ENCODE measurements around the gene PLIN4.

The PLIN4 gene

GRCh38 chr19:4504891-4505569, 13.3 kb downstream of the PLIN4 start:
- DNase-seq = no peak

DNA sequence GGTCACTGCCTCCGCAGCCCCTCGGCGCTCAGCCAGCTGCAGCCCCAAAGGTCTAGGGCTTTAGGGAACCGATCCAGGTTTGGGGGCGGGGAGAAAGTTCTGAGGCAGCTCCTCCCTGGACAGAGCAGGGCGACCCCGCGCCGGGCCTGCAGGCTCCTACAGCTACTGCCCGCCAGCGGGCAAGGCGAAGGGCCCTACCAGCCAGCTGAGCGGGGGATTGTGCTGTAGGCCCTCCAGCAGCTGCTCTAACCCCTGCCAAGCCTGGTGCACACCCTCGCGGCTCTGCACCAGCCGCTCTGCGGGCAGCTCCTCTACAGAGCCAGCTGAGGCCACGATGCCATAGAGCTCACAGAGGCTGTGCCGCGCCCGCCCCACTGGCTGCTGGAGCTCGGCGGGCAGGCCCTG, 14.0 kb downstream of the PLIN4 start:
- no peak for DNase-seq

DNA sequence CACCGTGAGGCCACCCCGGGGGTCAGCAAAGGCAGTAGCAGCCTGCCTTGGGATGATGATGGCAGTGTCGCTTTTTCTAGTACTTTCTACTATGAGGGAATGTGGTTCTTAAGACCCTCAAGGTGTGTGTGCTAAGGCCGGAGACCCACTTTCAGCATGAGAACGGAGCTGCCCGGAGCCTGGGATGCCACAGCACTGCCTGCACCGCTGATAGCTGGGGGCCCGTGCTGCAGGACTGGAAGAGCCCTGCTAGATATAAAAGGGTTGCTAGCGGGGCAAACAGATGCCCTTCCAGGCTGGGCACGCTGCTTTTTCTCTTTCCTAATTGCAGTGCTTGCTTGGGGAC, 14.5 kb downstream of the PLIN4 start:
- DNase-seq = no peak

DNA sequence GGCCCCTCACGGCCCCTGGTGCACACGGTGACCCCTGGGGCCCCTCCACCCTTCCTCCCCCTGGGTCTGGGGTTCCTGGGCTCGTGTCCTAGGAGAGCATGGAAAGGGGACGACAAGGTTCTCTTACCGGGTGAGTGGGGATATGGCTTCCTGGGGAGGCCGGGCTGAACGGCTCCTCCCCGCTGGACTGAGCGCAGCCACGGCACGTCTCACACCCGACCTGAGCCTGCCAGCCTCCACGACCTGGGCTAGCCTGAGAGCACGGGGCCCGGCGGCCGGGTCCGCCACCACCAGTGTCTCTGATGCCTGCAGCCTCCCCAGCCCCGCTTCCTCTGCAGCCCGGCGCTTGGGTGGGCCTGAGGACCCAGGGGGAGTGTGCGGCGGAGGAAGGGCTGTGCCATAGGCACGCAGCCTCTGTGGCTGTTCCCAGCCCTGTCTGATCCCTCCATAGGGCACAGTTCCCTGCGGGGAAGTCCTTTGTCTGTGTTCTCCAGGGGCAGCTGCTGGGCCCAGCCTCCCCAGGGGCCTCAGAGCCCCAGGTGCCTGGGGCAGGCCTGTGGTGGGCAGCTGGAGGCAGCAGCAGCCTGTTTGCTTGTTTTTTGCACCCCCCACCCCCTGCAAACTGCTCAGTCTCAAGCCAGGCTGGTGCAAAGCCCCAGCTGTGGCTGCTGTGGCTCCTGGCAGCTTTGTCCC, 15.0 kb downstream of the PLIN4 start:
- no peak for DNase-seq

- no peak for DNase-seq
Observed at GRCh38 chr19:4502282-4503131, 15.8 kb downstream of the PLIN4 start.

GRCh38 chr19:4501691-4502090, 16.6 kb downstream of the PLIN4 start:
- DNase-seq = no peak

DNA sequence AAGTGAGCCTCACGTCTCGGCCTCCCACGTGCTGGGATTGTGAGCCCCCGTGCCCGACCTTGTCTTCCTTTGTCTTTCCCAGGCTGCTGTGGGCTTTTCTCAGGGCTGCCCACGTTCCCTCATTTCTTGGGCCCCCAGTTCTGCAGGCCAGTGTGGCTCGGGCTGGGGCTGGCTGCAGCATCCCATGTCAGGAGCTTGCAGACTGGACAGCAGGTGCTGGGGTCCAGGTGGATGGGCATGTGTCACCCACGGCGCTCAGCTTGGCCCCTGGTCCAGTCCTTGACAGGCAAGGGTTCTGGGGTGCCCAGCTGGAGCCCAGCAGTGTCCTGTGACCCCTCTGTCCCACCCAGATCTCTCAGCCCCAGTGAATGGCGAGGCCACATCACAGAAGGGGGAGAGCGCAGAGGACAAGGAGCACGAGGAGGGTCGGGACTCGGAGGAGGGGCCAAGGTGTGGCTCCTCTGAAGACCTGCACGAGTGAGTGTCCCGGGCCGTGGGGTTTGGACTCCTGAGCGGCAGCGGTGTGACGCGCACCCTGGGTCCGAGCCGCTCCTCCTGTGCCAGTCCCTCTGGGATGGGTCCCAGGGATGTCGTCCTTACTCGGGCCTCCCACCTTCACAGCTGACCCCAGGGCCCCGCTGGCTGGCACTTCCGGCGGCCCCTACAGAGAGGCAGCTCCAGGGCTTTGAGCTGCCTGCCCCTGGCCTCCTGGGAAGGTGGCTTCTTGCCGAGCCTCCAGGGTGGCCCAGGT, 17.3 kb downstream of the PLIN4 start:
- DNase-seq = no peak

DNA sequence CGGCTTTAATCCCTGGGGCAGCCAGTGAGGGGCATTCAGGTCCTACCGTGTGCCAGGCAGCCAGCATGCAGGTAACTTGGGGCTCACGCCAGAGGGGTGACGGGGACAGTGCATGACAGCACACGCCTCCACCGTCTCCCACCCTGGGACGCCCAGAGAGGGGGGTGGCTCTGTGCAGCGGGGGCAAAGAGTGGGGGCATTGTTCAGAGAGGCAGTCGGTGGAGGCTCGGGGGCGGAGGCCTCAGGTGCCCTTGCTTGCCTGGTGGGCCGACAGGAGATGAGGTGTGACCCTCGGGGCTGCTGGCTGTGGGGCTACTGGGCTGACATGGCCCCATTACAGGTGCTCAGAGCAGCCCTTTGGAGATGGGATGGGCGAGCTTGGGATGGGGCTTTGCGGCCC, 18.4 kb downstream of the PLIN4 start:
- DNase-seq = no peak

DNA sequence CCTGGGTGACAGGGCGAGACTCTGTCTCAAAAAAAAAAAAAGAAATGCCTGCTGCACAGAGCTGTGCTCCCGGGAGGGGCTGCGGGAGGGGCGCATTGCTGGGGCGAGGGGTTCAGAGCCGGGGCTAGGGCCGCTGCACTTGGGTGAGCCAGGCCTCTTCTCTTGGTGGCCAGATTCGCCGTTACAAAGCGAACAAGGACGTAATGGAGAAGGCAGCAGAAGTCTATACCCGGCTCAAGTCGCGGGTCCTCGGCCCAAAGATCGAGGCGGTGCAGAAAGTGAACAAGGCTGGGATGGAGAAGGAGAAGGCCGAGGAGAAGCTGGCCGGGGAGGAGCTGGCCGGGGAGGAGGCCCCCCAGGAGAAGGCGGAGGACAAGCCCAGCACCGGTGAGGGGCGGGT, 19.0 kb downstream of the PLIN4 start:
- no peak for DNase-seq

DNA sequence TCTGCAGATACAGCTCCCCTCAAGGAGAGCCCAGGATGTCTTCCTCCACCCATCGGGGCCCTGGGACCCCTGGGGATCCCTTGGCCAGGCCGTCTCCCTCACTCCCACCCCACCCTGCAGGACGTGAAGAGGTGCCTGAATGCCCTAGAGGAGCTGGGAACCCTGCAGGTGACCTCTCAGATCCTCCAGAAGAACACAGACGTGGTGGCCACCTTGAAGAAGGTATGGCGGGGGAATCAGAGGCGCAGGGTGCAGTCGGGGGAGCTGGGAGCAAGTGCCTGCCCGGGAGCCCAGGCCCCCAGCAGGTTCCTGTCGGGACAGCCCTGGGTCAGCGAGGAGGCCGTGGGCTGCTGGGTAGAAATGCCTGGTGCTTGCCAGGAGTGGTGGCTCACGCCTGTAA, 19.6 kb downstream of the PLIN4 start:
- DNase-seq = no peak

- DNase-seq = no peak
Observed at GRCh38 chr19:4497770-4498389, 20.4 kb downstream of the PLIN4 start.

DNA sequence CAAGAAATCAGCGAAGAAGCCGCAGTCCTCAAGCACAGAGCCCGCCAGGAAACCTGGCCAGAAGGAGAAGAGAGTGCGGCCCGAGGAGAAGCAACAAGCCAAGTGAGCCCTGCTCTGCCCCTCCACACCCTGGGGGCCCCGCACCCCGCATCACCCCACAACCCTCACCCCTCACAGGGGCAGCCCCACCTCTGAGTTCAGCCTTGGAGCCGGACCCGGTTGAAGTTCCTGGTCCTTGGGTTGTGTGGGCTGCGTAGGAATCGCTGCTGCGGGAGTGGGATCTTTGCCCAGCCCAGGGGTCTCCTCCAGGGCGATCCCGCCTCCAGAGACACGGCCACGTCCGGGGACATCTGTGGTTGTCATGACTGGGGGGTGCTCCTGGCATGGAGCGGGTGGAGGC, 22.0 kb downstream of the PLIN4 start:
- DNase-seq = no peak

DNA sequence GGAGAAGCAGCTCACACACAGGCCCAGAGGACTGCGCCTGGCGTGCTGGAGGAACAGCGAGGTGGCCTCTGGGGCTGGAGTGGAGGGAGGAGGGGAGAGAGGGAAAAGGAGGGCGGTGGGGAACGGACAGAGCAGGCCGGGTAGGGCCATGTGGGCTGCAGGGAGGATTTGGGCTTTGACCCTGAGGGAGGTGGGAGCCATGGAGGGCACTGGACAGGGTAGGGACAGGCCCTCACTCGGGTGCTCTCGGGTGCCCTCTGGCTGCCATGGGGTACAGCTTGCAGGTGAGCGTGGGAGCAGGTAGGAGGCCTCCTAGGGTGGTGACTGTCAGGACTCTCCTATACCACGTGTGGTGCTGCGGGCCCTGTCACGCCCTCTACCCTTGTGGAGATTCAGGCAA, 22.8 kb downstream of the PLIN4 start:
- no peak for DNase-seq

- no peak for DNase-seq
Observed at GRCh38 chr19:4494691-4495064, 23.6 kb downstream of the PLIN4 start.

DNA sequence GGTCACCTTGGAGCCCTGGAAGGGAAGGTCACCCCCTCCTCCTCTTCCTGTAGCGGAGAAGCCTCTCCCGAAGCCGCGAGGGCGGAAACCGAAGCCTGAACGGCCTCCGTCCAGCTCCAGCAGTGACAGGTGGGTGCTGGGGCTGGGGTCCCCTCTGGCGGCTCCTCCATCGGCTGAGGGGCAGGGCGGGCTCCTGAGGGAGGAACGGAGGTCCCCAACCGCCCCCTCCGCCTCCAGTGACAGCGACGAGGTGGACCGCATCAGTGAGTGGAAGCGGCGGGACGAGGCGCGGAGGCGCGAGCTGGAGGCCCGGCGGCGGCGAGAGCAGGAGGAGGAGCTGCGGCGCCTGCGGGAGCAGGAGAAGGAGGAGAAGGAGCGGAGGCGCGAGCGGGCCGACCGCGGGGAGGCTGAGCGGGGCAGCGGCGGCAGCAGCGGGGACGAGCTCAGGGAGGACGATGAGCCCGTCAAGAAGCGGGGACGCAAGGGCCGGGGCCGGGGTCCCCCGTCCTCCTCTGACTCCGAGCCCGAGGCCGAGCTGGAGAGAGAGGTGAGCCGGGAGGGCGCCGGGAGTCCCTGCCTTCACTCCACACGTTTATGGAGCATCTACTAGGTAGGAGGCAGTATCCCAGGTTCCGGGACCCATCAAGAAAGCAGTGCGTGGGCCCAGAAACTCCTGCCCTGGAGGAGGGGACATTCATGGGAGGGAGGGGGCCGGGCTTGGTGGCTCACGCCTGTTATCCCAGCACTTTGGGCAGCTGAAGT, 24.2 kb downstream of the PLIN4 start:
- DNase-seq = no peak

GRCh38 chr19:4493104-4493928, 25.0 kb downstream of the PLIN4 start:
- DNase-seq = no peak

DNA sequence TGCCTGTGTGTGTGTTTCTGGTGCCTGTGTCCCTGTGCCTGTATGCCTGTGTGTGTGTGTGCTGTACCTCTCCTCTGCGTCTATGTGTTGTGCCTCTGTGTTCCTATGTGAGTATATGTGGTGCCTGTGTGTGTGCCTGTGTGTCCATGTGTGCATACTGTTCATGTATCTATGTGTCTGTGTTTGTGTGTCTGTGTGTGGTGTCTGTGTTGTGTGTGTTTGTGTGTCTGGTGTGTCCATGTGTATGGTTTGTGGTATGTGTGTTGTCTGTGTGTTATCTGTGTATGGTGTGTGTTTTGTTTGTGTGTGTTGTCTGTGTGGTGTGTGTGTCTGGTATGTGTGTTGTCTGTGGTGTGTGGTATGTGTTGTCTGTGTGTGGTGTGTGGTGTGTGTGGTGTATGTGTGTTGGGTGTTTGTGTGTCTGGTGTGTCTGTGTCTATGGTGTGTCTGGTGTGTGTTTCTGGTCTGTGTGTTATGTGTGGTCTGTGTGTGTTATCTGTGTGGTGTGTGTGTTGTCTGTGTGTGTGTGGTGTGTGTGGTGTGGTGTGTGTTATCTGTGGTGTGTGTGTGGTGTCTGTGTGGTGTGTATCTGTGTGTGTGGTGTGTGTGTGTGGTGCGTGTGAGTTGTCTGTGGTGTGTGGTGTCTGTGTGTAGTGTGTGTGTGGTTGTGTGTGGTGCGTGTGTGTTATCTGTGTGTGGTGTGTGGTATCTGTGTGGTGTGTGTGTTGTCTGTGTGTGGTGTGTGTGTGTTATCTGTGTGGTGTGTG, 25.8 kb downstream of the PLIN4 start:
- no peak for DNase-seq

GRCh38 chr19:4491446-4491845, 26.8 kb downstream of the PLIN4 start:
- DNase-seq = no peak

DNA sequence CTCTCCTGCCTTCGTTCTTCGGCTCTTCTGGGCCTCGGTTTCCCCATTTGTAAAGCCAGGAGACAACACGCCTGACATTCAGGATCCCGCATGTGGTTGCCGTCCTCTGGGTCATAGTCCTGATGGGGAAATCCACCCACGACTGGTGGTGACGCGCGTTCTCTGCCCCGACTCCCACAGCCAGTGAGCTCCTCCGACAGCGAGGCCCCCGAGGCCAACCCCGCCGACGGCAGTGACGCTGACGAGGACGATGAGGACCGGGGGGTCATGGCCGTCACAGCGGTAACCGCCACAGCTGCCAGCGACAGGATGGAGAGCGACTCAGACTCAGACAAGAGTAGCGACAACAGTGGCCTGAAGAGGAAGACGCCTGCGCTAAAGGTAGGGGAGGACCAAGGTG, 29.8 kb downstream of the PLIN4 start:
- DNase-seq = no peak

GRCh38 chr19:4487572-4487971, 30.7 kb downstream of the PLIN4 start:
- no peak for DNase-seq
